HCT116 (cell line): ENCODE results near the gene FURIN. TPM values are rescaled to one million over a fixed set of nuclear protein-coding genes. Genes with fewer than 3 reads are reported as not detected.

Experiments
- ATAC-seq: fragments of 200-7000 bp; cut with Tn5 transposase; 2 replicates; pipeline ENCODE4 v1.9.1; 2020; ENCODE audit warnings: mild to moderate bottlenecking, moderate library complexity
- BruUV-seq: library from RNA; stranded (reverse); fragments of 400-500 nt; replicated peaks from 2 replicates; lab custom pipeline; 2021; lab: Mats Ljungman, UMichigan
- CTCF ChIA-PET: fragments of 300-600 bp; sonication (Branson Sonifier 250); formaldehyde crosslinking; loops from one replicate; lab custom pipeline; 2021; ENCODE audit warnings: antibody characterized with exemption; lab: Charles Lee
- POLR2A ChIA-PET: fragments of 300-600, 350-600 bp; sonication (Branson Sonifier 250); formaldehyde crosslinking; loops from one replicate; lab custom pipeline; 2021; ENCODE audit warnings: antibody characterized with exemption; lab: Charles Lee
- RAD21 ChIA-PET, 2 experiments: fragments of 300-600 bp; sonication (Branson Sonifier 250); formaldehyde crosslinking; loops; one replicate each; lab custom pipeline; 2023; ENCODE audit warnings: low total read pairs in 2 of 2; ENCODE audit not compliant: uncharacterized antibody in 2 of 2, unreplicated experiment in 2 of 2, low non-redundant PET in 1 of 2; lab: Charles Lee
- DNase-seq: peaks from one replicate; pipeline ENCODE4 v3.0.0-alpha.2; 2010; ENCODE audit warnings: low read depth, low spot score
- H2AFZ ChIP-seq: fragments of 200-600 bp; shearing (Covaris generic), sonication (generic); 2 replicates; pipeline ENCODE4 v1.6.1; 2017; ENCODE audit warnings: low read depth, mixed run types, mixed read lengths, antibody characterized with exemption, low read length; ENCODE audit not compliant: poor library complexity, severe bottlenecking
- H3K27ac ChIP-seq: 2 replicates; pipeline ENCODE4 v1.5.1; 2012; ENCODE audit warnings: low read depth, low read length
- H3K27me3 ChIP-seq: fragments of 200-600 bp; sonication (generic); 2 replicates; pipeline ENCODE4 v1.6.1; 2016; ENCODE audit warnings: mixed run types, low read length, mixed read lengths; ENCODE audit not compliant: insufficient read depth
- H3K36me3 ChIP-seq, 2 experiments: fragments of 200-500 bp in 1 of 2; fragments of 200-600 bp in 1 of 2; sonication (Bioruptor generic) in 1 of 2; sonication (generic) in 1 of 2; 2 replicates each; pipeline versions ENCODE4 v1.5.1 to v1.6.1; 2014 to 2016; ENCODE audit warnings: low read length in 2 of 2, inconsistent platforms in 1 of 2, mixed read lengths in 1 of 2, mixed run types in 1 of 2; ENCODE audit not compliant: insufficient read depth in 2 of 2, control insufficient read depth in 1 of 2
- H3K4me1 ChIP-seq, 2 experiments: fragments of 200-600 bp in 1 of 2; sonication (generic) in 1 of 2; 2 replicates each; pipeline versions ENCODE4 v1.5.1 to v1.6.1; 2012 to 2017; ENCODE audit warnings: low read length in 2 of 2, inconsistent platforms in 1 of 2, mild to moderate bottlenecking in 1 of 2, mixed read lengths in 1 of 2, mixed run types in 1 of 2, moderate library complexity in 1 of 2; ENCODE audit not compliant: insufficient read depth in 2 of 2, control insufficient read depth in 1 of 2
- H3K4me2 ChIP-seq: fragments of 200-600 bp; sonication (generic); 2 replicates; pipeline ENCODE4 v1.6.1; 2017; ENCODE audit warnings: mixed run types, low read length, mixed read lengths
- H3K4me3 ChIP-seq, 2 experiments: fragments of 200-600 bp in 1 of 2; sonication (generic) in 1 of 2; replicated peaks in 1 of 2; 2 replicates each; pipeline ENCODE4 v1.5.1; 2011 to 2016; ENCODE audit warnings: low read length in 2 of 2, control low read depth in 1 of 2, low read depth in 1 of 2, mild to moderate bottlenecking in 1 of 2, mixed read lengths in 1 of 2, mixed run types in 1 of 2
- H3K79me2 ChIP-seq: fragments of 200-600 bp; sonication (generic); 2 replicates; pipeline ENCODE4 v1.6.1; 2017; ENCODE audit warnings: mild to moderate bottlenecking, mixed run types, low read length, moderate library complexity, mixed read lengths; ENCODE audit not compliant: insufficient read depth
- H3K9ac ChIP-seq: fragments of 200-600 bp; sonication (generic); 2 replicates; pipeline ENCODE4 v1.6.1; 2016; ENCODE audit warnings: low read length, mixed read lengths
- H3K9me2 ChIP-seq: fragments of 200-600 bp; sonication (generic), shearing (Covaris generic); 2 replicates; pipeline ENCODE4 v1.6.1; 2017; ENCODE audit warnings: mixed run types, mild to moderate bottlenecking, moderate library complexity; ENCODE audit not compliant: insufficient read depth
- H3K9me3 ChIP-seq, 2 experiments: fragments of 200-500 bp in 1 of 2; fragments of 200-600 bp in 1 of 2; sonication (Bioruptor generic) in 1 of 2; sonication (generic) in 1 of 2; 2 replicates each; pipeline ENCODE4 v1.6.1; 2014 to 2017; ENCODE audit warnings: low read length in 2 of 2, mixed read lengths in 2 of 2, inconsistent platforms in 1 of 2, low read depth in 1 of 2, mild to moderate bottlenecking in 1 of 2, mixed run types in 1 of 2, moderate library complexity in 1 of 2; ENCODE audit not compliant: control insufficient read depth in 1 of 2, insufficient read depth in 1 of 2
- H4K20me1 ChIP-seq: fragments of 200-600 bp; sonication (generic), shearing (Covaris generic); 2 replicates; pipeline ENCODE4 v1.6.1; 2017; ENCODE audit warnings: mixed run types, mild to moderate bottlenecking, moderate library complexity; ENCODE audit not compliant: insufficient read depth
- CBX3 ChIP-seq: IDR thresholded peaks from 2 replicates; pipeline ENCODE4 v1.6.1; 2012; ENCODE audit warnings: low read depth
- CEBPB ChIP-seq: IDR thresholded peaks from 2 replicates; pipeline ENCODE4 v1.6.1; 2012; ENCODE audit warnings: low read depth
- CTCF ChIP-seq, 3 experiments: fragments of 200-600 bp in 1 of 3; sonication (generic) in 1 of 3; IDR thresholded peaks in 2 of 3; conservative IDR thresholded peaks in 1 of 3; 2 replicates each; pipeline ENCODE4 v1.5.1; 2012 to 2017; ENCODE audit warnings: low read depth in 2 of 3, low read length in 2 of 3, antibody characterized with exemption in 1 of 3, borderline replicate concordance in 1 of 3, control low read depth in 1 of 3, mild to moderate bottlenecking in 1 of 3, mixed read lengths in 1 of 3, mixed run types in 1 of 3, moderate library complexity in 1 of 3; ENCODE audit not compliant: insufficient read depth in 1 of 3
- ELF1 ChIP-seq: IDR thresholded peaks from 2 replicates; pipeline ENCODE4 v1.6.1; 2012; ENCODE audit warnings: low read depth, borderline replicate concordance
- EZH2 ChIP-seq: fragments of 200-600 bp; sonication (generic); IDR thresholded peaks from 2 replicates; pipeline ENCODE4 v1.6.1; 2017; ENCODE audit warnings: antibody characterized with exemption, mixed run types
- EZH2phosphoT487 ChIP-seq: fragments of 200-600 bp; IDR thresholded peaks from 2 replicates; pipeline ENCODE4 v1.6.1; 2018; ENCODE audit warnings: antibody characterized with exemption, borderline replicate concordance
- FOSL1 ChIP-seq: IDR thresholded peaks from 2 replicates; pipeline ENCODE4 v1.6.1; 2012; ENCODE audit warnings: low read depth
- MAX ChIP-seq: IDR thresholded peaks from 2 replicates; pipeline ENCODE4 v1.6.1; 2012
- POLR2A ChIP-seq: IDR thresholded peaks from 2 replicates; pipeline ENCODE4 v1.7.0; 2011; ENCODE audit warnings: borderline replicate concordance; ENCODE audit not compliant: insufficient read depth, insufficient read length; ENCODE audit errors: extremely low read depth
- POLR2AphosphoS5 ChIP-seq: IDR thresholded peaks from 2 replicates; pipeline ENCODE4 v1.6.1; 2011; ENCODE audit warnings: mild to moderate bottlenecking, low read depth, low read length, moderate library complexity
- RAD21 ChIP-seq: IDR thresholded peaks from 2 replicates; pipeline ENCODE4 v1.6.1; 2012; ENCODE audit warnings: low read depth, mild to moderate bottlenecking
- SIN3A ChIP-seq: IDR thresholded peaks from 2 replicates; pipeline ENCODE4 v1.6.1; 2012; ENCODE audit warnings: low read depth
- SRF ChIP-seq: IDR thresholded peaks from 2 replicates; pipeline ENCODE4 v1.6.1; 2012; ENCODE audit warnings: low read depth
- YY1 ChIP-seq: IDR thresholded peaks from 2 replicates; pipeline ENCODE4 v1.6.1; 2011; ENCODE audit warnings: low read length, low read depth, moderate library complexity, mild to moderate bottlenecking; ENCODE audit not compliant: insufficient replicate concordance; ENCODE audit errors: extremely low read depth
- ZBTB33 ChIP-seq: IDR thresholded peaks from 2 replicates; pipeline ENCODE4 v1.6.1; 2011; ENCODE audit warnings: mild to moderate bottlenecking, low read length, moderate library complexity; ENCODE audit not compliant: insufficient replicate concordance; ENCODE audit errors: extremely low read depth
- ZFX ChIP-seq: fragments of 450-650 bp; IDR thresholded peaks from 2 replicates; pipeline ENCODE4 v1.6.1; 2017
- ZNF274 ChIP-seq: fragments of 200-500 bp; sonication (Bioruptor generic); IDR thresholded peaks from 2 replicates; pipeline ENCODE4 v1.6.1; 2014; ENCODE audit warnings: mild to moderate bottlenecking, low read depth, low read length, inconsistent platforms
- intact Hi-C: fragments of 100-400 bp; cut with micrococcal nuclease; formaldehyde crosslinking; loops from 2 replicates; pipeline ENCODE4 v1.10.0; 2022
- total RNA-seq: library from RNA; stranded (reverse); gene quantifications from one replicate; pipeline ENCODE4 v1.2.1, GENCODE V29; 2021; ENCODE audit not compliant: unreplicated experiment

Gene FURIN
- total RNA-seq, 1 experiment from 2014 or later, result 42.0 TPM

DNA sequence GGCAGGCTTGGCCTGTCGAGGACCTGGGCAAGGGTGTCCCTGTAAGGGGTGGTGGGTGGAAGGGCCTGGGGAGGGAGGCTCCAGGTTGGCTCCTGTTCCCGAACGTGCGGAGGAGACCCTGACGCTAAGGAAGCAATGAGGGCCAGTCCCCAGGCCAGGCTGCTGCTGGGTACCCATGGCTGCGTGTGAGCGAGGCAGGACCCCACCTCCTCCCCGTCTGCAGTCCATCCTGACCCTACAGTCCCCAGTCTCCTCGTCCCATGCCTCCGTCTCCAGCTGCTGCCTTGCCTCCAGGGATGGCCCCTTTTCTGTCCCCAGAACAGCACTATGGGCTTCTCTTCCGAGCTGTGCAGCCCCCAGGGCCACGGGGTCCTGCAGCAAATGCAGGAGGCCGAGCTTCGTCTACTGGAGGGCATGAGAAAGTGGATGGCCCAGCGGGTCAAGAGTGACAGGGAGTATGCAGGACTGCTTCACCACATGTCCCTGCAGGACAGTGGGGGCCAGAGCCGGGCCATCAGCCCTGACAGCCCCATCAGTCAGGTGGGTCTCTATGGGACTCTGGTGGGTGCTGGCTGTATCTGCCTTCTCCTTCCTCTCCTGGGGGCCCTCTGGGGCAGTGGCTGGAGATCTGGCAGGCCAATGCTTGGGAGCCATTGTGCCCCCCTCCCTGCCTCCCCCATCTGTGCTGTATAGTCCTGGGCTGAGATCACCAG is 16.5 kb downstream of the FURIN start:
- no peaks in the 10 kb centered on the region; a peak in 1 of 4 replicates for H3K36me3 ChIP-seq
- no peak for ATAC-seq
- intact Hi-C loops, result loop anchor here (5.0 kb wide), 1 partner anchor 403 kb away; no protein-coding TSS in a partner anchor
- no peak overlapping the region for H2AFZ ChIP-seq
- no TSS peak for BruUV-seq
- no peaks in the 10 kb centered on the region for H3K9me3 ChIP-seq
- H3K27me3 ChIP-seq, result no peaks in the 10 kb centered on the region
- CTCF ChIA-PET, result interaction anchor here (0.9 to 2.8 kb wide), 6 partner anchors 14 to 591 kb away, joined by 3 to 26 read pairs (median 10); partner anchors contain the start of gene BLM
- POLR2A ChIA-PET, result interaction anchor here (0.6 kb wide), 1 partner anchor 497 kb away, joined by 3 read pairs; the partner anchor contains the start of gene IQGAP1
- RAD21 ChIA-PET, result interaction anchor here (0.6 to 2.2 kb wide), 4 partner anchors 11 to 1141 kb away, joined by 3 to 7 read pairs (median 5); no protein-coding TSS in a partner anchor
- H3K4me2 ChIP-seq, result no peak overlapping the region
- TF ChIP-seq CTCF (IDR thresholded peaks at IDR 0.05 in 2 of 3, conservative IDR thresholded peaks at IDR 0.05 in 1 of 3; ENCODE audit: borderline replicate concordance in 1 of 3, insufficient read depth in 1 of 3, low read depth in 2 of 3, low read length in 2 of 3), result no peak
- no peak for TF ChIP-seq ZFX
- no peak for TF ChIP-seq ZNF274
- TF ChIP-seq ZBTB33, result no peak
- no peak for TF ChIP-seq RAD21
- TF ChIP-seq EZH2phosphoT487, result no peak
- no peak for TF ChIP-seq SRF
- no peak for TF ChIP-seq SIN3A
- TF ChIP-seq POLR2A, result no peak
- TF ChIP-seq EZH2, result no peak
- TF ChIP-seq POLR2AphosphoS5, result no peak
- TF ChIP-seq ELF1, result no peak
- no peak for TF ChIP-seq CBX3
- no peak for TF ChIP-seq YY1
- no peak for TF ChIP-seq FOSL1
- TF ChIP-seq MAX, result no peak
- TF ChIP-seq CEBPB, result no peak
- no peak overlapping the region for H3K4me3 ChIP-seq
- no peak overlapping the region for H3K27ac ChIP-seq
- H3K9ac ChIP-seq, result no peak overlapping the region
- DNase-seq, result no peak
- H3K4me1 ChIP-seq, result peaks cover 0 to 3% of the 10 kb centered on the region in 2 experiments; a peak in 1 of 4 replicates
- no peaks in the 10 kb centered on the region for H3K79me2 ChIP-seq
- H3K9me2 ChIP-seq, result no peaks in the 10 kb centered on the region
- no peaks in the 10 kb centered on the region for H4K20me1 ChIP-seq
